OCI-LY7 (cell line): ENCODE data around the gene EIF4E.

Experiments
- CTCF ChIP-seq: fragments of 200-600 bp; sonication (generic); conservative IDR thresholded peaks from 2 replicates; pipeline ENCODE4 v1.5.1; 2014; ENCODE audit warnings: mild to moderate bottlenecking, antibody characterized with exemption, low read length, moderate library complexity, mixed read lengths
- EZH2phosphoT487 ChIP-seq: fragments of 200-600 bp; sonication (generic); IDR thresholded peaks from 2 replicates; pipeline ENCODE4 v1.6.1; 2018; ENCODE audit warnings: low read depth, borderline replicate concordance, mild to moderate bottlenecking, mixed run types, antibody characterized with exemption, low read length, moderate library complexity, mixed read lengths

- TF ChIP-seq EZH2phosphoT487: no peak
- TF ChIP-seq CTCF: no peak
Measured at GRCh38 chr4:98932539-98932938, 3.6 kb upstream of the EIF4E start.
